ENCODE measurements around the gene MAVS. TPM values are rescaled to one million over a fixed set of nuclear protein-coding genes. Genes with fewer than 3 reads are reported as not detected.
A peak's percentile ranks its signal among the peaks of the same experiment; 100 is the strongest.
"Not testable (repeated sequence)": the region's sequence is repeated elsewhere in the genome, so short reads cannot be mapped to it uniquely, and the experiment has no call there.

MAVS gene
- polyA plus RNA-seq, 3 donors, result 25.7 to 33.9 (median 27.5) TPM

- DNase-seq (ENCODE audit: extremely low read depth in 1 of 11, low read depth in 9 of 11, low spot score in 4 of 11), result not testable (repeated sequence)
Observed at GRCh38 chr20:3829891-3830290, 16.7 kb upstream of the MAVS start.

- DNase-seq (ENCODE audit: extremely low read depth in 1 of 11, low read depth in 9 of 11, low spot score in 4 of 11), result no peak
Observed at GRCh38 chr20:3836132-3836531, 10.5 kb upstream of the MAVS start.

GRCh38 chr20:3839328-3839727 is 7.3 kb upstream of the MAVS start:
- no peak for DNase-seq (ENCODE audit: extremely low read depth in 1 of 11, low read depth in 9 of 11, low spot score in 4 of 11)

GRCh38 chr20:3840201-3840600 is 6.4 kb upstream of the MAVS start:
- not testable (repeated sequence) for DNase-seq (ENCODE audit: extremely low read depth in 1 of 11, low read depth in 9 of 11, low spot score in 4 of 11)

GRCh38 chr20:3842348-3842930 is 4.2 kb upstream of the MAVS start:
- DNase-seq (ENCODE audit: extremely low read depth in 1 of 11, low read depth in 9 of 11, low spot score in 4 of 11), result no peak

GRCh38 chr20:3843490-3843889 is 3.1 kb upstream of the MAVS start:
- no peak for DNase-seq (ENCODE audit: extremely low read depth in 1 of 11, low read depth in 9 of 11, low spot score in 4 of 11)

- not testable (repeated sequence) for DNase-seq (ENCODE audit: extremely low read depth in 1 of 11, low read depth in 9 of 11, low spot score in 4 of 11)
Observed at GRCh38 chr20:3843990-3844619, 2.5 kb upstream of the MAVS start.

GRCh38 chr20:3846378-3846739 is 275 bp upstream of the MAVS start:
- DNase-seq (ENCODE audit: extremely low read depth in 1 of 11, low read depth in 9 of 11, low spot score in 4 of 11), result peak in 2 of 11 donors; percentile 39 to 56

- no peak for DNase-seq (ENCODE audit: extremely low read depth in 1 of 11, low read depth in 9 of 11, low spot score in 4 of 11)
Observed at GRCh38 chr20:3847429-3847940, 851 bp downstream of the MAVS start.

- no peak for DNase-seq (ENCODE audit: extremely low read depth in 1 of 11, low read depth in 9 of 11, low spot score in 4 of 11)
Observed at GRCh38 chr20:3848565-3848964, 1.9 kb downstream of the MAVS start.

- DNase-seq (ENCODE audit: extremely low read depth in 1 of 11, low read depth in 9 of 11, low spot score in 4 of 11), result no peak
Observed at GRCh38 chr20:3854462-3854871, 7.8 kb downstream of the MAVS start.

GRCh38 chr20:3857405-3857804 is 10.8 kb downstream of the MAVS start:
- DNase-seq (ENCODE audit: extremely low read depth in 1 of 11, low read depth in 9 of 11, low spot score in 4 of 11), result no peak

GRCh38 chr20:3858689-3859088 is 12.1 kb downstream of the MAVS start:
- no peak for DNase-seq (ENCODE audit: extremely low read depth in 1 of 11, low read depth in 9 of 11, low spot score in 4 of 11)

- DNase-seq (ENCODE audit: extremely low read depth in 1 of 11, low read depth in 9 of 11, low spot score in 4 of 11), result no peak
Observed at GRCh38 chr20:3861191-3861590, 14.6 kb downstream of the MAVS start.

- DNase-seq (ENCODE audit: extremely low read depth in 1 of 11, low read depth in 9 of 11, low spot score in 4 of 11), result no peak
Observed at GRCh38 chr20:3862333-3862732, 15.7 kb downstream of the MAVS start.

- no peak for DNase-seq (ENCODE audit: extremely low read depth in 1 of 11, low read depth in 9 of 11, low spot score in 4 of 11)
Observed at GRCh38 chr20:3863317-3863716, 16.7 kb downstream of the MAVS start.

GRCh38 chr20:3864518-3864917 is 17.9 kb downstream of the MAVS start:
- no peak for DNase-seq (ENCODE audit: extremely low read depth in 1 of 11, low read depth in 9 of 11, low spot score in 4 of 11)

GRCh38 chr20:3865152-3865886 is 18.7 kb downstream of the MAVS start:
- DNase-seq (ENCODE audit: extremely low read depth in 1 of 11, low read depth in 9 of 11, low spot score in 4 of 11), result no peak

- DNase-seq (ENCODE audit: extremely low read depth in 1 of 11, low read depth in 9 of 11, low spot score in 4 of 11), result no peak
Observed at GRCh38 chr20:3865887-3866407, 19.3 kb downstream of the MAVS start.

GRCh38 chr20:3866464-3866863 is 19.8 kb downstream of the MAVS start:
- DNase-seq (ENCODE audit: extremely low read depth in 1 of 11, low read depth in 9 of 11, low spot score in 4 of 11), result no peak
